ENCODE data around the gene HS6ST2.

Gene HS6ST2

GRCh38 chrX:132668178-132668577 is 290.3 kb downstream of the HS6ST2 start:
- no peak for DNase-seq

GRCh38 chrX:132665676-132666075 is 292.8 kb downstream of the HS6ST2 start:
- DNase-seq, result no peak

- DNase-seq, result no peak
Observed at GRCh38 chrX:132664273-132664672, 294.2 kb downstream of the HS6ST2 start.

GRCh38 chrX:132662844-132663243 is 295.6 kb downstream of the HS6ST2 start:
- DNase-seq, result no peak

- DNase-seq, result no peak
Observed at GRCh38 chrX:132657876-132658275, 300.6 kb downstream of the HS6ST2 start.

- DNase-seq, result no peak
Observed at GRCh38 chrX:132652871-132653270, 305.6 kb downstream of the HS6ST2 start.

GRCh38 chrX:132651421-132652086 is 306.9 kb downstream of the HS6ST2 start:
- no peak for DNase-seq

- no peak for DNase-seq
Observed at GRCh38 chrX:132648895-132649294, 309.5 kb downstream of the HS6ST2 start.

- no peak for DNase-seq
Observed at GRCh38 chrX:132639446-132639845, 319.0 kb downstream of the HS6ST2 start.

GRCh38 chrX:132638313-132638712 is 320.1 kb downstream of the HS6ST2 start:
- no peak for DNase-seq

- DNase-seq, result no peak
Observed at GRCh38 chrX:132636080-132636479, 322.3 kb downstream of the HS6ST2 start.

GRCh38 chrX:132634521-132634920 is 323.9 kb downstream of the HS6ST2 start:
- DNase-seq, result no peak

GRCh38 chrX:132631579-132632232 is 326.7 kb downstream of the HS6ST2 start:
- peak; percentile 25 for DNase-seq

GRCh38 chrX:132624466-132624865 is 334.0 kb downstream of the HS6ST2 start:
- DNase-seq, result no peak

- DNase-seq, result no peak
Observed at GRCh38 chrX:132623942-132624341, 334.5 kb downstream of the HS6ST2 start.

- no peak for DNase-seq
Observed at GRCh38 chrX:132623300-132623699, 335.1 kb downstream of the HS6ST2 start.

- peak; percentile 77 for DNase-seq
Observed at GRCh38 chrX:132622130-132622529, 336.3 kb downstream of the HS6ST2 start.

GRCh38 chrX:132618810-132619209 is 339.6 kb downstream of the HS6ST2 start:
- no peak for DNase-seq

- DNase-seq, result peak; percentile 48
Observed at GRCh38 chrX:132615391-132616131, 342.9 kb downstream of the HS6ST2 start.

- DNase-seq, result no peak
Observed at GRCh38 chrX:132614297-132614696, 344.1 kb downstream of the HS6ST2 start.

GRCh38 chrX:132613801-132614200 is 344.6 kb downstream of the HS6ST2 start:
- DNase-seq, result no peak

GRCh38 chrX:132612821-132613564 is 345.4 kb downstream of the HS6ST2 start:
- peak; percentile 39 for DNase-seq

GRCh38 chrX:132610536-132610935 is 347.9 kb downstream of the HS6ST2 start:
- DNase-seq, result no peak
